GM21786 (cell line): Measurements from ENCODE around the gene SZT2.
"Not testable (repeated sequence)": the region's sequence is repeated elsewhere in the genome, so short reads cannot be mapped to it uniquely, and the experiment has no call there.

Experiments
- ATAC-seq: cut with Tn5 transposase; IDR thresholded peaks from one replicate; pipeline ENCODE4 v1.9.1; 2021; ENCODE audit not compliant: unreplicated experiment

Gene SZT2

DNA sequence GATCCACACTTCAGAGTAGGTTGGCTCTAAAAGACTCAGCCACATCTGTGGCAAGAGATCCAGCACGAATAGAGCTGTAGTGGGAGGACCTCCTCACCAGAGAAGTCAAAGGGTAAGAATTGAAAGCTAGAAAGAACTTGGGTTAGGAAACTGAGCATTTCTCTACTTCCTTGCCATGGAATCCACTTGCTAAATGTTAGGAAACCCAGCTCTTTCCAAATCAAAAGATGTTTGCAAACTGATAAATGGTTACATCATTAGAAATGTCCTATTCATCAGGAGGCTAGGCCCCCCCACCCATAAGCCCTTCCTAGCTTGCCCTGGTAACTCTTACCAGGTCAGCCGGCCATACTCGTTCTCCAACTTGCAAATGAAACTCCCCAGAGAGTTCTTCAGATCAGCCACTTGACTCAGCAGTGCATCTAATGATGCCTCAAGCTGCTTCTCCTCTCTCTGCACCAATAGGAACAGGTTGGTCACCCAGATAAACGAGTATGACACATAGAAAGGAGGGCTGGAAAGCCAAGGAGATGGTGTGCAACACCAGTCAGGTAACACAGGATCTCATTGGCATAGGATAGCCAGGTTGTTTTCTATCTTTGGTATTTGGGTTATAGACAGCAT lies 1.6 kb upstream of the SZT2 start:
- ATAC-seq: no peak

DNA sequence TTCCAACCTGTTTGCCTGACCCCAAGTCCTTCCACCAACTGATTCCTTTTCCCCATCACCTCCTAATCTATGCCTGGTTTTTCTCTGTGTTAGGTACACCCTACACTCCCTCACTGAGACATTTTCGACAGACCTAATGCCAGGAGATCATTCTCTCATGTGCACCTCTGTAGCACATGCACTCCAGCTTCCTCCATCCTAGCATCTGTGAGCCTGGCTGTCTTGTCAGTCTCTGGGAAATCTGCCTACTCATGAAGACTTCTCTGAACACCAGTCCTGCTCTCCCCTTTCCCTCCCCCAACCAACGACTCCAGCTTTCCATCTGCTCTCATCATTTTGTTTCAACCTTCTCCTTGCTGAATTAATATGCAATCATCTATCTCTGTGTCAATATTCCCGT lies 1.1 kb upstream of the SZT2 start:
- no peak for ATAC-seq

DNA sequence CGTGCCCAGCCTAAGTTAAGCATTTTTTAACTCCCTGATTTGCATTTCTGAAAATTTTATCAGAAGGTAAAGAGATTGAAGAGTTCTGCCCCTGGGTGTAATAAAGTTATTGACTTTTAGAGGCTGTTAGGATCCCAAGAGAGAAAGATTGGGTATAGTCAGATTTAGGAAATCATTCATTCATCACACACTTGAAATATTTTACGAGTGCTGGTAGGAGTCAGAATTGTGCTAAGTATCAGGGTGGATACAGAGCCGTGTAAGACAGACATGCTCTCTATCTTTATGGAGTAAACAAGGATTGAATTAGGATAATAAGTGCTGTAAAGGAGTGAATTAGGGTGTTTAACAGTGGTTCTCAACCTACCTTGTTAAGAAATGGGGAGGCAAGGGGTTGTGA lies 3.0 kb downstream of the SZT2 start:
- ATAC-seq: no peak

DNA sequence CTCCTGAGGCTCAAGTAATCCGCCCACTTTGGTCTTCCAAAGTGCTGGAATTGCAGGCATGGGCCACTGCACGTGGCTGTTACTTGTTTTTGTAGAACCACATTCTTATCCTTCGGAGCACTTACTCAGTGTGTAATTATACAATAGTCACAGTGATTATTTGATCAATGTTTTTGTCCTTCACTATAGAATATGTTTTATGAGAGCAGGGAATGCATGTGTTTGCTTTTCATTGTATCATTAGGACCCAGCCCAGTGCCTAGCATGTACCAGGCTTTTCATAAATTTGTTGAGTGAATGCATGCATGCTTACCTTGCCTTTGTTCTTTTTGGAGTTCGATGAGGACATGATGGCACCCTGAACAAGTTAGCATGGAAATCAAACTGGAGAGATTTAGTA lies 5.8 kb downstream of the SZT2 start:
- ATAC-seq: no peak

DNA sequence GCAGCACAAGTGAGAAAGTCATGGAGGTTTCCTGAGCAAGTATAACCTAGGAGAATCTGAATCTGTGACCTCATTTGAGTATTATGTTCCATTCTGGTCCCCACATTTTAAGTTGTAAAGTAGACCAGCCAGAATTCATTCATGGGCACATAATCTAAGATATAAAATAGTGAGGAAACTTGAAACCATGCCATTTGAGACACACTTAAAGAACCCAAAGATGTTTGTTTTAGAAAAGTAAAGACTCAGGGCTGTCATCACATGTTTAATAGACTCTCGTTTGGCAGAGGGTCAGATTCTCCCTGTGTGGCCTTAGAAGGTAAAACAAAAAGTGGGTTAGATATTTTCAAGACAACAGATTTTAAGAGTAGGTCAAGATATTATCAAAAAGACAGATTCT lies 6.4 kb downstream of the SZT2 start:
- no peak for ATAC-seq

DNA sequence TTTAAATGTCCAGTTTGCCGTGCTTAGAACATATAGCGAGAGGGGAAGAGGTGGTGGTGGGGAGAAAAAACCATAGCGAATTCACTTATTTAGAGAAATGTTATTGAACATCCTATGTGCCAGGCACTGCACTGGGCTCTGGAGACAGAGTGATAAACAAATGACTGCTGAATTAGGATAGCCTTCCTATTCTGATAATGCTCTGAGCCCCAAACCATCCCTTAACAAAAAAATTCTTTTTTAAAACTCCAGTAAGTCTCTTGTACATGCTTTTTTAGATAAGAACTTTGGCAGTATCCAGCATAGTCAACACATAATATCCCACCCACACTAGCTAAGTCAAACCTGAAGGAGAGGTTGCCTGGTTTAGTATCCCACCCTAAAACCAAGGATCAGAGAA lies 8.5 kb downstream of the SZT2 start:
- ATAC-seq: no peak

DNA sequence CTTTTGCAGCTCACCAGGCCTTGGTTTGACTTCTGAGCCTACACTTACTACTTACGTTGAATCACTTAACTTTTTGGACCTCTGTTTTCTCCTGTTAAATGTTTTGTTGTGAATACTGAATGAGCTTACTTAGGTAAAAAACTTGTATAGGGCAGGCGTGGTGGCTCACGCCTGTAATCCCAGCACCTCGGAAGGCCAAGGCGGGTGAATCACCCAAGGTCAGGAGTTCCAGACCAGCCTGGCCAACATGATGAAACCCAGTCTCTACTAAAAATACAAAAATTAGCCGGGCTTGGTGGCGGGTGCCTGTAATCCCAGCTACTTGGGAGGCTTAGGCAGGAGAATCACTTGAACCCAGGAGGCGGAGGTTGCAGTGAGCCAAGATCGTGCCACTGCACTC lies 10.7 kb downstream of the SZT2 start:
- ATAC-seq: not testable (repeated sequence)

DNA sequence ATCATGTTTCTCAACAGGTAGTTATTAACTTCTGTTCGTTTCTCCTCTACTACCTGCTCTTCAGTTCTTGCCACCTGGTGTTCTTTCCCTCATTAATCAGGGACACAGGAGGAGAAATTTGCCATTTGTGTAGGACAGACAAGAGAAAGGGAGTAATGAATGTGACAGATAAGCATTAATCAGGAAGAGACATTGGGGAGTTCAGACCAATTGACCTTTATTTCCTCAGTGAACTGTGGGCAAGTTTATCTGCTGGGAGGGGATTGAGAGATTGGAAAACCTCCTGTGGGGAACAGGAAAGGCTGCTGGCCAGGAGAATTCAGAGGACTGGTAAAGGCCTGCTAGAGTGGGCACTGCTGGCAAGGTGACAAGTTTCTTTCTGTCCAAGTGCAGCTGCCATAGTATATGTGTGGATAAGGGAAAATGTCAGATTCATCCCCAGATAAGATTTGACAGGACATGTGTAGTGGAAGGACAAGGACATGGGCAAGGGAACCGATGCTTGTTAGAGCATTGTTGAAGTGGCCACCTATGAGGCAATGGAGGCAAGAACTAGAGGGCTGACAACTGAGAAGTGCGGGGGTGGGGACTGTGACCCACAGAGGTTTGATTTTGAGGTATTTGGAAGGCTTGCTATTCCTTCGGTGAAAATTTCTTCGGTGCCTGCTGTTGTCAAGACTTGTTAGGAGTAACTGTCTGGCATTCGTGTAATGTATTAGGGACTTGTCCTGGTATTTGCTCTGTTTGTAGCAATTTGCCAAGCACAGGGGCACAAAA lies 12.6 kb downstream of the SZT2 start:
- no peak for ATAC-seq

DNA sequence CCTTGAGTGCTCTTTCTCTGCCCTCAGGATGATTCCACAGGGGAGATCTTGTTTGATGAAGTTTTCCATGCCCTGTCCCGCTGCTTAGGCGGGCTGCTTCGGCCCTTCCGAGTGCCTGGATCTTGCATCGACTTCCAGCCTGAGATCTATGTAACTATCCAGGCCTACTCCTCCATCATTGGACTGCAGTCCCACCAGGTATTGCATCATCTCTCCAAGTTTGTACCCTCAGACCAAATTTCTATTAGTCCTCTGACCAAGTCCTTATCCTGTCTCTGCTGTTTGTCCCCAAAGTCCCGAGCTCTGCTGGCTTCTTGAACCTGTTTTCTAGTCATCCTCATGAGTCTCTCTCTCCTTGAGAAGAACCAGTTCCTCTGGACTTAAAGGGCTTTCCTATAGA lies 14.7 kb downstream of the SZT2 start:
- no peak for ATAC-seq

DNA sequence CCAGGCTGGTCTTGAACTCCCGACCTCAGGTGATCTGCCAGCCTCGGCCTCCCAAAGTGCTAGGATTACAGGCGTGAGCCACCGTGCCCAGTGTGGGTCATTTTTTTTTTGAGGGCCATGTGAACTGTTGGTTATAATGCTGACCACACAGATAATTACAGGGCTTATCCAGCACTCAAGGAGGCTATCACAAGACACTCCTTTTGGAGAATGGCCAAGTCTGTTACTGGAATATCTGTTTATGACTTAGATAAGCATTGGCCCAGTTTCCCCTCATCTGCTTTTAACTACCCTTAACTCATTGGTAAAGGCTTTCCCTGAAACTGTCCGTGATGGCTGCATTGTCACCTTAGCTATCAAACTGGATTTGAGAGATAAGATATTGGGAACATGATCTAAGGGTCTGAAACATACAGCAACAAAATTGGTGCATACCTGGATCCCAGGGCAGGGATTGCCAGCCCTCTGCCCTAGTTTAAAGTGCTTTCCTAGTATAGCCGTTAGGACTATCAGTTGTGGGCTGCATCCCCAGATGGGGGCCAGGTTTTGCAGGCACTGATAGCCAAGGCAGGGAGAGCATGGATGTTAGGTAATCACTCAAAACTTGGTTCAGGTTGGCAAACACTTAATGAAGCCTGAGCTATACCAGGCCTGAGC lies 15.6 kb downstream of the SZT2 start:
- ATAC-seq: no peak

DNA sequence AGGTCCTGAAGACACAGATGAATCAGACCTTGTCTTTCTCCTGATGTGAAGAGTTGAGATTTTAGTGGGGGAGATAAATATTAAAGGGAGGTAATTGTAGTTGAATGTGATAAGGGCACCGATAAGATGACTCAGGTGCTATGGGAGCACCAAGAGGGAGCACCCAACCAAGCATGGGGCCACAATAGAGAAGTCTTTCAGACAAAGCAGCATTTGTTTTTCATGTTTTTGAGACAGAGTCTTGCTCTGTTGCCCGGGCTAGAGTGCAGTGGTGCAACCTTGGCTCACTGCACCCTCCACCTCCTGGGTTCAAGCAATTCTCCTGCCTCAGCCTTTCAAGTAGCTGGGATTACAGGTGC lies 16.2 kb downstream of the SZT2 start:
- no peak for ATAC-seq

DNA sequence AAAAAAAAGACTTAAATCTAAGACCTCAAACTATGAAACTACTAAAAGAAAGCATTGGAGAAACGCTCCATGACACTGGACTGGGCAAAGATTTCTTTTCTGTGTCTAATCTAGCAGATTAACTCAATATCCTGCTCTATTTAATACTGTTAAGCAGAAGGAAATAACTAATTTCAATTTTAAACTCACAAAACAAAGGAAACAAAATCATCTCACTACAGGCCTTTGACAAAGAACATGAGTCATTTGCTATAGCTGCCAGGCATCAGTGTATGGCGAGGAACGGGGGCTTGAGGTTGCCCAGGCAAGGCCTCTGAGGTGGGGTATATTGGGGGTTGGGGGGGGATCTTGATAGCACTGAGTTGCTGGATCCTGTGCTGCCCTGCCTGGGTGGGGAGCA lies 20.9 kb downstream of the SZT2 start:
- ATAC-seq: no peak

DNA sequence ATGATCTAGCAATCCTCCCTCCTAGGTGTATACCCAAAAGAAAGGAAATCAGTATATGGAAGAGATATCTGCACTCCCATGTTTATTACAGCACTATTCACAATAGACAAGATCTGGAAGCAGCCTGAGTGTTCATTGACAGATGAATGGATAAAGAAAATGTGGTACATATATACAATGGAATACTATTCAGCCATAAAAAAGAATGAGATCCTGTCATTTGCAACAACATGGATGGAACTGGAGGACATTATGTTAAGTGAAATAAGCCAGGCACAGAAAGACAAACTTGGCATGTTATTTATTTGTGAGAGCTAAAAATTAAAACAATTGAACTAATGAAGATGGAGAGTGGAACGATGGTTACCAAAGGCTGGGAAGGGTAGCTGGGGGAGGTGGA lies 23.7 kb downstream of the SZT2 start:
- ATAC-seq: not testable (repeated sequence)

DNA sequence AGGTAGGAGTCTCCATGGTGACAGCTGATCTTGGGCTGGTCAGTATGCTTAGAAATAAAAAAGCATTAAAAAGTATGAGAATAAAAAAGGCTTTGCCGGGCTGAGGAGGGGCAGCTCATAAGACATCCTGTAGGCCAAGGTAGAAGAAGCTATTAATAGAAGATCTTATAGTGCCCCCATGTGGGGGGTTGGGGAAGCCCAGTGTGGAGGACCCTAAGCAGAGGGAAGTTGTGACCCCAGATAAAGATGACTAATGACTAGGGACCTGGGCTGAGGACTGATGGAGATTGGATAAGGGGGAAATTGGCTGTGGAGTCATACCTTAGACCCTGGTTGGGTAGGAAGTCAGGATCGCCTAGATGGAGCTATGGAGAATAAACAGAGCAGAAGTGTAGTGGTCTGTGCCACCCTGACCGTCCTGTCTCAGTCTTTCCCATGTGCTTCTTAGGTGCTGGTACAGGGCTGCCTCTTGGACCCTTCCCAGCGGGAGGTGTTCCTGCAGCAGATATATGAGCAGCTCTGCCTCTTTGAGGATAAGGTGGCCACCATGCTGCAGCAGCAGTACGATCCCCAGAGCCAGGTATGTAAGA lies 25.0 kb downstream of the SZT2 start:
- ATAC-seq: no peak

DNA sequence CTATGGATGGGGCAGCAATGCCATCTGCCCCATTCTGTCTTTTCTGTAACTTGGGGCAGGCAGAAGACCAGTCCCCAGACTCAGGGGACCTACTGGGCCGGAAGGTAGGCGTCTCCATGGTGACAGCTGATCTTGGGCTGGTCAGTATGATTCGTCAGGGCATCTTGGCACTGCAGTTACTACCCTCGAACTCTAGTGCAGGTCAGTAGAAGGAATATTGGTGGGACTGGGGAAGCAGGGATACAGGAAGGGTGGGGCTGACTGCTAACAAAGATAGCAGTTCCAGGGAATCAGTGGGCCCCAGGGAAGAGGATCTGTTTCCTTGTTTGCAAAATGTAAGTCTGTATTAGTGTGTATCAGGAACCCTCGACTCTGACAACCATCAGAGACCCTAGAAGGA lies 26.2 kb downstream of the SZT2 start:
- no peak for ATAC-seq

DNA sequence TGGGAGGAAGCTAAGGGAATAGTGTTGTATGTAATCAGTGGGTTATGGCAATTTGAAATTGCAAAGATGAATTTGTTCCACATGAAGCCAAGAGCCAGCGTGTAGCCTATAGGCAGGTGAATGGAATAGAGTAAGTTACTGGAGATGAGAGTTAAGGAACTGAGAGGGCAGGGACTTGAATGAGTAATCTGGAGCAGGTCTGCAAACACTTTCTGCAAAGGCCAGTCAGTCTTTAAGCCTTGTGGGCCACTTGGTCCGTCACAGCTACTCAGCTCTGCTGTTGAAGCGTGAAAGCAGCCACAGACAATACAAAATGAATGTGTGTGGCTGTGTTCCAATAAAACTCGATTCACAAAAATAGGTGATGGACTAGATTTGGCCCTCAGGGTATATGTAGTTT lies 29.2 kb downstream of the SZT2 start:
- no peak for ATAC-seq

DNA sequence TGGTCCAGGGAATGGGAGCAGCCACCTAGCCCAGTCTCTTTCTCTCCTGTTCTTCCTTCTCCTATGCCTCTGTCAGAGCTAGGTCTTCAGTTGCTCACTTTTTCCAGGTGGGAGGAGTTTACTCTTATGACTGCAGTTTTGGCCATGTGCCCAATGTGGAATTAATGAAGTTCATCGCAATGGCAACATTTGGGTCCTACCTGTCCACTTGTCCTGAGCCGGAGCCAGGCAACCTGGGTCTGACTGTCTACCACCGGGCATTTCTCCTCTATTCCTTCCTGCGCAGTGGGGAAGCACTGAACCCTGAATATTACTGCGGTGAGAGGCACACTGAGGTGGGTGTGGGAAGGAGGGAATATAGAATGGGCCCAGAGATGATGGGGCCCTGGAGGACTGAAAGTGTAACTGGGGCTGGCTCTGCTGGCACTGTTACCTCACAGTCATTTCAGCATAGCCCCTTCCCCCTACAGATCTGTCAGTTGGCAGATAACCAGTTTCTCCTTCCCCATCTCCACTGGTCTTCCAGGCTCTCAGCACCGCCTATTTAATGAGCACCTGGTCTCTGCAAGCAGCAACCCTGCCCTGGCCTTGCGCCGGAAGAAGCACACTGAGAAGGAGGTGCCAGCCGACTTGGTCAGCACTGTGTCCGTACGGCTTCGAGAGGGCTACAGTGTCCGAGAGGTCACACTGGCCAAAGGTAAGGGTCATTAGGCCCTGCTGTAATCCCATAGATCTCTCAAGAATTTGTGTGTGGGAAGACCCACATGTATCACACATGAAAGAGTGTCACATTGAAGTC lies 30.1 kb downstream of the SZT2 start:
- ATAC-seq: no peak

DNA sequence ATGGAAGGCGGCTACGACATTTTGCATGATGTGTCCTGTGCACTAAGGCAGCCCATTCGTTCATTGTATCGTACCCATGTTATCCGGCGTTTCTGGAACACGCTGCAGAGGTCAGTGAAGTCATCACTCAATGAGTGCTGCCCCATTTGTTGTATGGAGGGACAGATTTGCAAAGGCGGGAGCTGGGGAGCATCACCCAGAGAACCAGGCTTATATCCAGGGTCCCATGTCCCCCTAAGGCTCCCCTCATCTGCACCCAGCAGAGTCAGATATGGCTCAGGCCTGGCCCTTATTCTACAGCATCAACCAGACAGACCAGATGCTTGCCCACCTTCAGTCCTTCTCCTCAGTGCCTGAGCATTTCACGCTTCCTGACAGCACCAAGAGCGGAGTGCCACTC lies 31.2 kb downstream of the SZT2 start:
- no peak for ATAC-seq

DNA sequence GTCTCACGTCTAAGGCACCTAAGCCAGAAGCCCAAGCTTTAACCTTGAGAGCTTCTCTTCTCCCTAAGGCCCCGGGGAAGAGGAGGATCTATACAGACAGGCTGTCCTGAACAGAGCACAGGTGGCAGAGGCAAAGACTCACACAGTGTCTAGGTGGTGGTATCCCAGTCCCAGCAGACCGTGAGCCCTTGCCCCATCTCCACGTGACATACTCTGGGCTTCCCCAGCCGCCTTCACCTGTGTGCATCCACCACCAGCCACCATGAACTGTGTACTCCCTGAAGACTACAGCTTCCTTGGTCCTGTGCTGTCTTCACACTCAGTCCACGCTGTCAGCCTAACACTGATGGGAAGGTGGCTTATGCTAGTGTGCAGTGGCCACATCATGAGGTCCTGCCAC lies 31.7 kb downstream of the SZT2 start:
- no peak for ATAC-seq

DNA sequence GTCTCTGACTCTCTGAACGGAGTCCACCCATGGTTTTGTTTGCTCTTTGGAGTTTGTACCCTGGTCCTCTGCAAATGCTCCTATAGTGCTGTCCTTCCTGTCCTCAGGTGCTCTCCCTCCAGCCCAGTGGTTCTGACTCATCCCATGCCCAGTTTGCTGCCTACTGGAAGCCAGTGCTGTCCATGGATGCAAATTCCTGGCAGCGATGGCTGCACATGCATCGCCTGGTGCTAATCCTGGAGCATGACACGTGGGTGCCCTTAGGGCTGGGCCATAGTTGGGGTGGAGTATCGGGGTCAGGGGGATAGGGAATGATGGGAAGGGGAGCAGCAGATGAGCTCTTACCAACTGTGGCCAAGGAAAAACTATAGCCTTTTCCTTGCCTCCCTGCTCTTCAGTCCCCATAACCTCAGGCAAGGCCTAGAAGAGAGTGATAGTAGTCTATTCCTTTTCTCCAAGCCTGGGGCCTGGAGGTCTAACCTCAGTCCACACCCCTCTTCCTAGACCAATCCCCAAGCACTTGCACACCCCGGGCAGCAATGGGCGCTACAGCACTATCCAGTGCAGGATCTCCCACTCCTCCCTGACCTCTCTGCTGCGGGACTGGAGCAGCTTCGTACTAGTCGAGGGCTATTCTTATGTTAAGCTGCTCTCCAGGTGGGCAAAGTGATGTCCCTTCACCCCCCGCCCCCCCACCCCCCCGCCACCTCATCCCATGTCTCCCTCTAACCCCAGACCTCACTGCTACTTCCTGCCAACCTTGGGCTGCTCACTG lies 32.5 kb downstream of the SZT2 start:
- no peak for ATAC-seq
